ENCODE data around the gene MAGI3.

DNA sequence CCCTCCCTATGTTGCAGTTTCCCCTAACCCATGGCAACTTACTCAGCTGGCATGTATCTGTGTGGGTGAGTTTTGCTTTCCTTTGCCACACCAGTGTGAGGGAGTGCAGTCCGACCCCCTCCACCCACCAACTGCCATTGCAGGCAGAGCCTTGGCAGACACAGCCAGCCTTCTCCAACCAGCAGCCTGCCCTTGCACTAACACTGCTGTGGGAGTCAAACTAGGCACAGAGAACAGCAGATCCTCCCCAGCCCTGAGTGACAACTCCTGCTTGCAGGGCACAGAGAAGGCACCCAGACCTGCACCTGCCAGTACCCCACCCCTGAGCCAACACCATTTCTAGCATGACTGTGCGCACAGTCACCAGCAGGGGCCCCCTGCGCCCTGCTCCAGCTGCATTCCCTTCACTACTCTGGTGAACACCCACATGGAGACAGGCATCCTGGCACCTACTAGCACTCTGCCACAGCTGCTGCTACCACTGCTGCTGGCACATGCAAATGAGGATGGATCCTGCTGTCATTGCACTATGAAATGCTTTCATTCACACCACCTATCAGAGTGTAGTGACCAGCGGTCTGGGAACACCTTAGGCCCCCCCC lies 98.4 kb downstream of the MAGI3 start:
- TF ChIP-seq, protein P1, sequence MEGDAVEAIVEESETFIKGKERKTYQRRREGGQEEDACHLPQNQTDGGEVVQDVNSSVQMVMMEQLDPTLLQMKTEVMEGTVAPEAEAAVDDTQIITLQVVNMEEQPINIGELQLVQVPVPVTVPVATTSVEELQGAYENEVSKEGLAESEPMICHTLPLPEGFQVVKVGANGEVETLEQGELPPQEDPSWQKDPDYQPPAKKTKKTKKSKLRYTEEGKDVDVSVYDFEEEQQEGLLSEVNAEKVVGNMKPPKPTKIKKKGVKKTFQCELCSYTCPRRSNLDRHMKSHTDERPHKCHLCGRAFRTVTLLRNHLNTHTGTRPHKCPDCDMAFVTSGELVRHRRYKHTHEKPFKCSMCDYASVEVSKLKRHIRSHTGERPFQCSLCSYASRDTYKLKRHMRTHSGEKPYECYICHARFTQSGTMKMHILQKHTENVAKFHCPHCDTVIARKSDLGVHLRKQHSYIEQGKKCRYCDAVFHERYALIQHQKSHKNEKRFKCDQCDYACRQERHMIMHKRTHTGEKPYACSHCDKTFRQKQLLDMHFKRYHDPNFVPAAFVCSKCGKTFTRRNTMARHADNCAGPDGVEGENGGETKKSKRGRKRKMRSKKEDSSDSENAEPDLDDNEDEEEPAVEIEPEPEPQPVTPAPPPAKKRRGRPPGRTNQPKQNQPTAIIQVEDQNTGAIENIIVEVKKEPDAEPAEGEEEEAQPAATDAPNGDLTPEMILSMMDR (IDR thresholded peaks at IDR 0.05) = no peak
- no peak for TF ChIP-seq POLR2A (IDR thresholded peaks at IDR 0.05)
